NCI-H187 (cell line): ENCODE results near the gene EVA1C.
"Not testable (repeated sequence)": the region's sequence is repeated elsewhere in the genome, so short reads cannot be mapped to it uniquely, and the experiment has no call there.

Experiments
- DNase-seq, 2 experiments: peaks; one replicate each; lab custom pipeline; 2025; lab: John Stamatoyannopoulos, UW

Gene EVA1C, protein sequence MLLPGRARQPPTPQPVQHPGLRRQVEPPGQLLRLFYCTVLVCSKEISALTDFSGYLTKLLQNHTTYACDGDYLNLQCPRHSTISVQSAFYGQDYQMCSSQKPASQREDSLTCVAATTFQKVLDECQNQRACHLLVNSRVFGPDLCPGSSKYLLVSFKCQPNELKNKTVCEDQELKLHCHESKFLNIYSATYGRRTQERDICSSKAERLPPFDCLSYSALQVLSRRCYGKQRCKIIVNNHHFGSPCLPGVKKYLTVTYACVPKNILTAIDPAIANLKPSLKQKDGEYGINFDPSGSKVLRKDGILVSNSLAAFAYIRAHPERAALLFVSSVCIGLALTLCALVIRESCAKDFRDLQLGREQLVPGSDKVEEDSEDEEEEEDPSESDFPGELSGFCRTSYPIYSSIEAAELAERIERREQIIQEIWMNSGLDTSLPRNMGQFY

GRCh38 chr21:32412162-32413014, at the start of gene EVA1C:
EVA1C (plus strand) TSS chr21:32412706; CDS start chr21:32412854, 148 bp downstream.
- no peak for DNase-seq

- DNase-seq = no peak
Measured at GRCh38 chr21:32364387-32364786, 48.1 kb upstream of the EVA1C start.

- DNase-seq = no peak
Measured at GRCh38 chr21:32364796-32365195, 47.7 kb upstream of the EVA1C start.

- no peak for DNase-seq
Measured at GRCh38 chr21:32366191-32366590, 46.3 kb upstream of the EVA1C start.

- no peak for DNase-seq
Measured at GRCh38 chr21:32367158-32367557, 45.3 kb upstream of the EVA1C start.

DNA sequence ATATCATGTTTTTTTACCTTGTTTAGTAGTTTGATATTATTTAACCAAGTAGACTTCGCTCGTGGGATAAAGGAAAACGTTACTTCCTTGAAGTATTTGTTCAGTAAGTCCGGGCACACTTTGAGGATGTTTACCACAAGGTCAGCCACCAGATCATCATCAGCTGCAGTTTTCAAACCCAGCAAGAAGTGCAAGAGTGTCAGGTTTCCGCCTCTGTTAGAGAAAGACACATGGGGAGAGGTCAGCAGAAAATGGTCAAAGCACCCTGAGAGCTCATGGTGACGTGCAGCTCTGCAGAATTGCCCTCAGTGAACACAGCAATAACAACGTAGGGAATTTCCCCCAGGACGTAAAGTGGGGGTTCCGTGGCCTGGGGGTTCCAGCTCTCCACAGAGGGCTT, 44.1 kb upstream of the EVA1C start:
- no peak for DNase-seq

DNA sequence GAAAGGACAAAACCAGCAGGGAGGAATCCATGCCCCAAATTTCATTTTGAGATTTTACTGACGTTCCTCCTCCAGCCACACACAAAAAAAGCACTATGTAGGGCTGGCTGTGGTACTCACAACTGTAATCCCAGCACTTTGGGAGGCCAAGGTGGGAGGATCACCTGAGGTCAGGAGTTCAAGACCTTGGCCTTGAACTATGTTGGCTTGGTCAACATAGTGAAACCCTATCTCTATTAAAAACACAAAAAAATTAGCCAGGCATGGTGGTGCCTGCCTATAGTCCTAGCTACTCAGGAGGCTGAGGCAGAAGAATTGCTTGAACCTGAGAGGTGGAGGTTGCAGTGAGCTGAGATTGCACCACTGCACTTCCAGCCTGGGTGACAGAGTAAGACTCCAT, 43.5 kb upstream of the EVA1C start:
- not testable (repeated sequence) for DNase-seq

GRCh38 chr21:32370998-32371766, 41.3 kb upstream of the EVA1C start:
- DNase-seq = no peak

- no peak for DNase-seq
Measured at GRCh38 chr21:32371913-32372314, 40.6 kb upstream of the EVA1C start.

- no peak for DNase-seq
Measured at GRCh38 chr21:32372755-32373154, 39.8 kb upstream of the EVA1C start.

DNA sequence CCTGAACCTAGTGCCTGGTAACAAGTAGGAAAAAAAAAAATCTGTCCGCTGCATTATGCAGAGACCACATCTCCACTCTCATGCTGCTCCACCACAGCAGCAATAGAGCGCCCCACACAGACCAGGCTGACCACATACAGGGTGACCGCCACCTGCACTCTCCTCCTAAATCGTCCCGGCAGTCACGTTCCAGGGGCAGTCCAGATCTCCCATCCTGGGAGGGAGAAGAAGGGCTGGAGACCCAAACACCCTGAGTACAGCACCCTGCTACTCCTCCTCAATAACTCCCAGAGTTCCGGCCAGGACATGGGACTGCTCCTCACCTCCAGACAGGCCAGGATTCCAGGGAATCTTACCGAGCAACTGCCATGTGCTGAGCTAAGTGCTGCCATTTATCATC, 35.0 kb upstream of the EVA1C start:
- DNase-seq = no peak

DNA sequence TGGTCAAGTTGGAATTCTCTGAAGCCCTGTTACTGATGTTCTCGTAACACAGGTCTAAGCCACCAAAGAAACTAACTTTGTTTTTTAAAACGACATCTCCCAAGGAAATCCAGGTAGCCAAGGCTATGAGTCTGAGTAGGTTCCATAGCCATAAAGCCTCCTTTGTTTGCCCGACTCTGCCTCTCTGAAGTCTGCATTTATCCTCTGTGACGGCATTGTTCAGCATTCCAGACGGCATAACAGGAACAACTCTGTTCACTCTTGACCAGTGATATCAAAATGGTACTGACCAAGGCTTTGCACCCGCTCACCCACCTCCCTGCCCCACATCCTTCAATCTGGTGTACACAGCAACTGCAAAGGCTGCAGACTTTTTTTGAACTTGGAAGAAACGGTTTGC, 34.5 kb upstream of the EVA1C start:
- no peak for DNase-seq

DNA sequence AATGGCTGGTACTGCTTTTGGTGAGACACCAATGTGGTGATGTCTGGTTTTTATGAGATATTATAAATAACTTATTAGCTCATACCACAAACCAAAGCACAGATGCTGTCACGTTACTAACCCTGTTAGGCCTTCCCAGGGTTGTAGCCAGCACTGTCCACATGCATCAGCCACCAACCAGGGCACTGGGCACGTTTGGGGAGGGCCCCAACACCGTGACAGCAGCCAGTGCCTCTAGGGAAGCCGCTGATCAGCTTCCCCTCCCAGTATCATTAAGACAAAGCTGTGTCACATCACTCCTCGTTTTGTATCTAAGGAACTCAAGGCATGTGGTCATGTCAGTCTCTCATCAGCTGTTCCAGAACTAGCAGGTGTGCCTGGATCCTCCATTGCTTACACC, 33.5 kb upstream of the EVA1C start:
- no peak for DNase-seq

GRCh38 chr21:32380940-32381339, 31.6 kb upstream of the EVA1C start:
- DNase-seq = no peak

GRCh38 chr21:32381571-32381970, 30.9 kb upstream of the EVA1C start:
- no peak for DNase-seq

DNA sequence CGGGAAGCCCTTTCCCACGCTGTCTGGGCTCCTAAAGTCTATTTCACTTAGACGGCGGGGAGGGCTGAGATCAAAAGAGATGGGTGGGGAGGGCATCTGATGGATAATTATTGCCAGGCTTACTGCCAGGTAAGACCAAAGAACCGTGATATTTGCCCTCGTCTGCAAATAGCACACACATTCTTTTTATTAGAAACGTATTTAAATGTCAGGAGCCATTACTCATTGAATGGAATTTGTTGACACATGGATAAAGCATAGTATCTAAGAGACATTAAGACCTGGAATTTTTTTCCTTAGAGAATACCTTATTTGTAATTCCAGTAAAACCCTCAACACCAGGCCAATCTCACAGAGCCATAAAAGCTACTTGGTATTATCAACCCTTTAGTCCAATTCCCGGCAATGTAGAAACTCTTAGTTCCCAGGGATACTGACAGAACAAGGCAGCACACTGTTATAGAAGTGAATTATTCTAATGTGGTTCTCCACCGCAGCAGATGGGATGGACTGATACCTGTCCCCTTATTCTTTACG, 30.3 kb upstream of the EVA1C start:
- no peak for DNase-seq

DNA sequence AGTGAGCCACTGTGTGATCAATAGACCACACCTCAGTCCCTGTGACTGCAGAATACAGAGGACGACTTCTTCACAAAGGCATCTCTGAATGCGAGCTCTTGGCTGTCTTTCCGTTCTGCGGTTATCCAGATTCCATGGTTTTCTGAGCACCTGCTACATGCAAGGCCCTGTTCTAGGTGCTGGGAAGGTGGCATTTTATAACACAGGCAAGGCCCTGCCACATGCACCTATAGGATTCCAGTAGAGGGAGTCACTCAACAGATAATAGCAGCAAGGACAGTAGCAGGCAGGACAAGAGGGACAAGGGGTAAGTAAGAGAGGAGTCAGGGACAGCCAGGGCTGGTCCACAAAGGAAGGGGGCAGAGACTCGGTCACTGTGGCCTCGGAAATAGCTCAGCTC, 28.7 kb upstream of the EVA1C start:
- DNase-seq = no peak

- no peak for DNase-seq
Measured at GRCh38 chr21:32386195-32386870, 26.2 kb upstream of the EVA1C start.

GRCh38 chr21:32387151-32387550, 25.4 kb upstream of the EVA1C start:
- no peak for DNase-seq

DNA sequence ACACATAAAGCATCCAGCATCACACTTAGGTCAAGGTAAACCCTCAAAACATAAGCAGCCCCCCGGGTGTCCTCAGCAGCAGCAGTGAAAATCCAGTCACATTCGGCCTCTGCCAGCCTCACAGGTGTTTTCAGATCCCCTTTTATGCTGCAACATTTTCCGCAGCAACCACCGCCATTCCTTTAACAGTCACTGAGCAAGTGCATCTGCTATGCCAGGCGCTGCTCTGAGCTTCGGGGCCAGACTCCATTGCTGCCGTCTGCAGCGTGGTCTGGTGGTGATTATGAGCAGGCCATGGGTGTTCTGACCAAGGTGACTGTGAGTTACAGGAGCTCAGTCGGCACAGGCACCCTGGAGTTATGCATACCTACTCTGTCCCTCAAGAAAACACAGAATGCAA, 24.2 kb upstream of the EVA1C start:
- no peak for DNase-seq

DNA sequence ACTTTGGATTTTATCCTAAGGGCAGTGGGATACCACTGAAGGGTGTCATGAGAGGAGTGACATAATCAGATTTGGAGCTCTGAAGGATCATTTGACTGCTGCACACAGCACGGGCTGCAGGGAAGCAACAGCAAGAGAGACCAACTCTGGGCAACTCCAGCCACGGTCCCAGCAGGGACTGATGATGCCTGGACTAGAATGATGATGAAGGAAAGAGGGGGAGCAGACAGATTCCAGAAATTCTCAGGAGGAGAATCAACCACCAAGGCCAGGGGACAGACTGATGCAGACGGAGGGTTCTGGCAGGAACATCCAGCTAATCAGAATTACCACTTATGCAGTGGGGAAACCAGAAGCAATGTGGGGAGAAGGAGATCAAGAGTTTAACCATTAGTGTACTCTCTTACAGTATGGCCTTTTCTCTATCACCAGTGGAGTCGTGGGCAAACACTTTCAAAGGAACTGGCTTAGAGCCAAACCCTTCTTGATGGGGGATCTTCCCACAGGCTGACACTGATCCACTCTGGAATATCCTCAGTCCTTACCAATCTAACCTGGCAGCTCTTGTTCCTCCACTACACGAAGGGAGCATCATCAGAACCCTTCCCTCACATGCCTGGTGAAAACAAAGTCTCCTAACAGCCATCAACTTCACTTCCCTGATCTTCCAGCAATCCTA, 23.0 kb upstream of the EVA1C start:
- DNase-seq = no peak
